HL-60 (cell line): Measurements from ENCODE around the gene SORCS2.

Source experiments
- CTCF ChIP-seq: IDR thresholded peaks from one replicate; pipeline ENCODE4 v1.5.1; 2011; ENCODE audit warnings: low read length, control low read depth, inconsistent platforms; ENCODE audit not compliant: insufficient read depth
- GABPA ChIP-seq: IDR thresholded peaks from 2 replicates; pipeline ENCODE4 v1.6.1; 2012; ENCODE audit warnings: low read depth
- POLR2AphosphoS5 ChIP-seq: IDR thresholded peaks from 2 replicates; pipeline ENCODE4 v1.6.1; 2012; ENCODE audit warnings: low read depth
- REST ChIP-seq: IDR thresholded peaks from 2 replicates; pipeline ENCODE4 v1.6.1; 2012; ENCODE audit warnings: low read depth; ENCODE audit not compliant: insufficient replicate concordance
- SPI1 ChIP-seq: IDR thresholded peaks from 2 replicates; pipeline ENCODE4 v1.6.1; 2012; ENCODE audit warnings: low read depth, mild to moderate bottlenecking, borderline replicate concordance

DNA sequence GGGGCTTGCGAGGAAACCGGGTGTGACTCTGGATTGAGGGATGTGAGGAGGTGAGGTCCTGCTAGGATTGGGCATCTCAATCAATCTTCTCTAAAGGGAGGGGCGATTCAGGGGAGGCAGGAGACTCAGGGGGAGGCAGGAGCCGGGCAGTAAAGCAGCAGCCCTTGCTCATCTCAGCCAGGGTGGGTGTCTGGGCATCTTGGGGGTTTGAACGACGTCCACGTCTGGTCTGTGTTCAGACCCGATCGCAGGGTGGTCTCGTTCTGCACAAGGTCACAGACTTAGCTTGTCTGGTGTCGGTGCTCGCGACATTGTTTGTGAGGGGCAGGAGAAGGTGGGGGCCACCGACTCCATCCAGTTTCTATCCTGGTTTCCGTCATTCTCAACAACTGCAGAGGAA is 473.7 kb downstream of the SORCS2 start:
- TF ChIP-seq CTCF, result no peak
- no peak for TF ChIP-seq POLR2AphosphoS5
- no peak for TF ChIP-seq REST
- no peak for TF ChIP-seq SPI1
- no peak for TF ChIP-seq GABPA
